ENCODE results near the gene SPP1.

The SPP1 gene

DNA sequence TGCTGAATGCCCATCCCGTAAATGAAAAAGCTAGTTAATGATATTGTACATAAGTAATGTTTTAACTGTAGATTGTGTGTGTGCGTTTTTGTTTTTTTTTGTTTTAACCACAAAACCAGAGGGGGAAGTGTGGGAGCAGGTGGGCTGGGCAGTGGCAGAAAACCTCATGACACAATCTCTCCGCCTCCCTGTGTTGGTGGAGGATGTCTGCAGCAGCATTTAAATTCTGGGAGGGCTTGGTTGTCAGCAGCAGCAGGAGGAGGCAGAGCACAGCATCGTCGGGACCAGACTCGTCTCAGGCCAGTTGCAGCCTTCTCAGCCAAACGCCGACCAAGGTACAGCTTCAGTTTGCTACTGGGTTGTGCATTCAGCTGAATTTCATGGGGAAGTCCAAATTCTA, at the start of gene SPP1:
Gene SPP1 (plus strand): TSS at position 249 of the 400 bp plus-strand sequence. CDS start 1,182 bp downstream, outside the sequence.
- DNase-seq (ENCODE audit: extremely low read depth, low read depth), result no peak

DNA sequence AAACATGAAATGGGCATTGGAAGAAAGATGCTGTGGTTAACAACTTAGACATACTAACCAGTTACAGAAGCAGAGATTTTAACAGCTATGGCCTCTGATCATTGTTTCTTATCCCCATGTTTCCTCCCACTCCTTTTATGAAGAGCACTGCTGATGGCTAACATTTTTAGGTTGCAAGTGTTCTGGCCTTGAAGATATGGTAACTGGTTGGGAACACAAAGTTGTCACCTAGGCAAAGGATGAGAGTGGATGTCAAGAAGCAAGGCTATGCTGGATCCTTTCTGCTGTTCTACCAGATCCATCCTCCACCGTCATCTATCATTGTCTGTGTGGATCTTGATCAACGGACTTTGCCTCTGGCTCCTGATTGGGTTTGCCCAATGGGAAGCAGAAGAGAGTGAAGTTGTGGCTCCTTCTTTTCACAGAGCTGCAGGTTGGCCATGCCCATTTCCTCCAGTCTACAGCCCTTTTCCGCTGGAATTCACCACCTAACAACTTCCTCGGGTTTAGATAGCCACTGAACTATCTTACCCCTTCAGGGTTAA, 48.9 kb upstream of the SPP1 start:
- TF ChIP-seq, protein P1, sequence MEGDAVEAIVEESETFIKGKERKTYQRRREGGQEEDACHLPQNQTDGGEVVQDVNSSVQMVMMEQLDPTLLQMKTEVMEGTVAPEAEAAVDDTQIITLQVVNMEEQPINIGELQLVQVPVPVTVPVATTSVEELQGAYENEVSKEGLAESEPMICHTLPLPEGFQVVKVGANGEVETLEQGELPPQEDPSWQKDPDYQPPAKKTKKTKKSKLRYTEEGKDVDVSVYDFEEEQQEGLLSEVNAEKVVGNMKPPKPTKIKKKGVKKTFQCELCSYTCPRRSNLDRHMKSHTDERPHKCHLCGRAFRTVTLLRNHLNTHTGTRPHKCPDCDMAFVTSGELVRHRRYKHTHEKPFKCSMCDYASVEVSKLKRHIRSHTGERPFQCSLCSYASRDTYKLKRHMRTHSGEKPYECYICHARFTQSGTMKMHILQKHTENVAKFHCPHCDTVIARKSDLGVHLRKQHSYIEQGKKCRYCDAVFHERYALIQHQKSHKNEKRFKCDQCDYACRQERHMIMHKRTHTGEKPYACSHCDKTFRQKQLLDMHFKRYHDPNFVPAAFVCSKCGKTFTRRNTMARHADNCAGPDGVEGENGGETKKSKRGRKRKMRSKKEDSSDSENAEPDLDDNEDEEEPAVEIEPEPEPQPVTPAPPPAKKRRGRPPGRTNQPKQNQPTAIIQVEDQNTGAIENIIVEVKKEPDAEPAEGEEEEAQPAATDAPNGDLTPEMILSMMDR (IDR thresholded peaks at IDR 0.05; ENCODE audit: low read depth, low read length), result no peak
- no peak for DNase-seq (ENCODE audit: extremely low read depth, low read depth)

More for the DNA sequence above, at the start of gene SPP1:
- TF ChIP-seq, protein P1 (IDR thresholded peaks at IDR 0.05; ENCODE audit: low read depth, low read length), result no peak

DNA sequence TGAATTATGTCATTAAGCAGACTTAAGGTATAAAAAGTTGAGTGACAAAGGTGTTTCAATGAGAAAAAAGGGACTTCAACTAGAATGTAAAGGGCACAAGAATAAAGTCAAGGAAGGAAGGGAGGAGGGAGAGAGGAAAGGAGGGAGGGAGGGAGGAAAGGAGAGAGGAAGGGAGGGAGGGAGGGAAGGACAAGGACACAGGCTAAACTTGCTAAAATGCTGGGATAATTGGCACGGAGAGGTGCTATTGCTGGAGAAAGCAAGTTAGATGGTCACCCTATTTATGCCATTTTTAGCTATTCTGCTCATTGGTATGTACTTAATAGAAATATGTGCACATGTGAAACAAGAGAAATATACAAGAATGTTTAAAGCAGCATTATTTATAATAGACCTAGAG, 44.9 kb upstream of the SPP1 start:
- TF ChIP-seq, protein P1 (IDR thresholded peaks at IDR 0.05; ENCODE audit: low read depth, low read length), result no peak
- no peak for DNase-seq (ENCODE audit: extremely low read depth, low read depth)

DNA sequence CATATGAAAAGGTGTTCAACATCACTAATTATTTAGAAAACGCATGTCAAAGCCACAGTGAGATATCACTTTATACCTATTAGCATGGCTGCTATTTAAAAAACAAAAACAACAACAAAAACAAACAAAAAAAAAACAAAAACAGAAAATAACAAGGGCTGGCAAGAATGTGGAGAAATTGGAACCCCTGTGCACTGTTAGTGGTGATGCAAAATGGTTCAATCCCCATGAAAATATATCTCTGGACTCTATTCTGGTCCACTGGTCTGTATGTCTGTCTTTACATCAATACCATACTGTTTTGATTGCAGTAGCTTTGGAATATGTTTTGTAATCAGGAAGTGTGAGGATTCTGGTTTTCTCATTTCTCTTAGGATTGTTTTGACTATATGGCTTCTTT, 43.6 kb upstream of the SPP1 start:
- TF ChIP-seq, protein P1 (IDR thresholded peaks at IDR 0.05; ENCODE audit: low read depth, low read length), result no peak
- no peak for DNase-seq (ENCODE audit: extremely low read depth, low read depth)

DNA sequence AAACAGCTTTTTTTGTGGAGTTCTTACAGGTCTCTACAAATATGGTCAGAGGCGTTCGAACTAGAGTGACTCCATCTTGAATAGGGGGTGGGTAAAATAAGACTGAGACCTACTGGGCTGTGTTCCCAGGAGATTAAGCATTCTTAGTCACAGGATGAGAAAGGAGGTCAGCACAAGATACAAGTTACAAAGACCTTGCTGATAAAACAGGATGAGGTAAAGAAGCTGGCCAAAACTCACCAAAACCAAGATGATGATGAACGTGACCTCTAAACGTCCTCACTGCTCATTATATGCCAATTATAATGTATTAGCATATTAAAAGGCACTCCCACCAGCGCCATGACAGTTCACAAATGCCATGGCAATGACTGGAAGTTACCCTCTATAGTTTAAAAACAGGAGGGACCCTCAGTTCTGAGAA, 42.8 kb upstream of the SPP1 start:
- TF ChIP-seq, protein P1 (IDR thresholded peaks at IDR 0.05; ENCODE audit: low read depth, low read length), result no peak

DNA sequence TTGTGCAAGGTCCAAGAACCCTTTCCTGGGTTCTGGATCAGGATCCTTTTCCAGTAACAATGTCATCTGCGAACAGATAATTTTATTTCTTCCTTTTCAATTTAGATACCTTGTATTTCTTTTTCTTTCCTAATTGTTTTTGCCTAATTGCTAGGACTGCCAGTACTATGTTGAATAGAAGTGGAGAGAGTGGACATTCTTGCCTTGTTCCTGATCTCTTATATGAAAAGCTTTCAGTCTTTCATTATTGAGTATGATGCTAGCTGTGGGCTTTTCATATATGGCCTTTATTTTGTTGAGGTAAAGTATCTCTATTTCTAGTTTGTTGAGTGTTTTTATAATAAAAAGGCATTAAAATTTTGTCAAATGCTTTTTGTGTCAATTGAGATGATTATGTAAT, 42.2 kb upstream of the SPP1 start:
- no peak for DNase-seq (ENCODE audit: extremely low read depth, low read depth)

More for the DNA sequence above, 42.8 kb upstream of the SPP1 start:
- DNase-seq (ENCODE audit: extremely low read depth, low read depth), result no peak

DNA sequence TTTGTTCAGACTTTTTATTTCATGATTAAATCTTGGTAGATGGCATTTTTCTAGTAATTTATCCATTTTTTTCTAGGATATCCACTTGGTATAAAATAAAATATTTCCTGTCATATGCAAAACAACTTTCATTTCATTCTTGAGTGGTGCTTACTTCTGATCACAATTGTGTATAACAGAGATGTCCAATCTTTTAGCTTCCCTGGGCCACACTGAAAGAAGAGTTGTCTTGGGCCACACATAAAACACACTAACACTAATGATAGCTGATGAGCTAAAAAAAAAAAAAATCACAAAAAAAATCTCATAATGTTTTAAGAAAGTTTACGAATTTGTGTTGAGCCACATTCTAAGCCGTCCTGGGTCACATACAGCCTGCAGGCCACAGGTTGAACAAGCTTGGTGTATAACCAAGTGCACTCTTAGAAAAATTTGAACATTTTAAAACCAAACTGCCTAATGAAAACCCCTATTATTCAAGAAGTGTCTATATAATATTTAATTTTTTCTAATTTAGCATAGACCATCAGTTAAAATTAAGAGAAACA, 41.3 kb upstream of the SPP1 start:
- DNase-seq (ENCODE audit: extremely low read depth, low read depth), result no peak
- TF ChIP-seq, protein P1 (IDR thresholded peaks at IDR 0.05; ENCODE audit: low read depth, low read length), result no peak

More for the DNA sequence above, 42.2 kb upstream of the SPP1 start:
- TF ChIP-seq, protein P1 (IDR thresholded peaks at IDR 0.05; ENCODE audit: low read depth, low read length), result no peak

Measured in AG09319 (cell line).